K562 (cell line): Measurements from ENCODE around the gene S100A8. TPM values are rescaled to one million over a fixed set of nuclear protein-coding genes. Genes with fewer than 3 reads are reported as not detected.

Experiments used
- CCAR2 ChIP-seq: fragments of 200-400 bp; formaldehyde crosslinking; IDR thresholded peaks from 2 replicates; pipeline ENCODE4 v1.6.1; 2017; ENCODE audit warnings: mild to moderate bottlenecking, low read depth, low read length
- CEBPB ChIP-seq: fragments of 450-650 bp; IDR thresholded peaks from 2 replicates; pipeline ENCODE4 v1.6.1; 2016; ENCODE audit warnings: missing genetic modification characterization, missing compliant biosample characterization
- E2F4 ChIP-seq: sonication (generic); formaldehyde crosslinking; IDR thresholded peaks from 2 replicates; pipeline ENCODE4 v1.8.0; 2022; ENCODE audit warnings: mild to moderate bottlenecking, low read depth, missing genetic modification reagents
- ELK3 ChIP-seq: fragments of 450-650 bp; formaldehyde crosslinking; IDR thresholded peaks from 2 replicates; pipeline ENCODE4 v1.4.0; 2020; ENCODE audit warnings: mild to moderate bottlenecking
- ETV5 ChIP-seq: sonication (generic); formaldehyde crosslinking; IDR thresholded peaks from 2 replicates; pipeline ENCODE4 v1.4.0; 2020; ENCODE audit warnings: low read depth, mild to moderate bottlenecking, missing genetic modification reagents
- HMBOX1 ChIP-seq: sonication (generic); IDR thresholded peaks from 2 replicates; pipeline ENCODE4 v1.6.1; 2016
- PREB ChIP-seq: sonication (generic); formaldehyde crosslinking; IDR thresholded peaks from 2 replicates; pipeline ENCODE4 v1.8.1; 2023; ENCODE audit warnings: mild to moderate bottlenecking, missing genetic modification reagents
- SIRT6 ChIP-seq: IDR thresholded peaks from one replicate; pipeline ENCODE4 v1.6.1; 2012; ENCODE audit warnings: low read depth, mild to moderate bottlenecking, control low read depth, inconsistent platforms, low read length, moderate library complexity
- TARDBP ChIP-seq: fragments of 450-650 bp; IDR thresholded peaks from 2 replicates; pipeline ENCODE4 v1.6.1; 2016
- TCF15 ChIP-seq: fragments of 250-450 bp; sonication (Bioruptor Pico); IDR thresholded peaks from 2 replicates; pipeline ENCODE4 v1.8.0; 2022; ENCODE audit warnings: moderate library complexity, mild to moderate bottlenecking, inconsistent platforms
- THRB ChIP-seq: fragments of 450-650 bp; formaldehyde crosslinking; conservative IDR thresholded peaks from 2 replicates; pipeline ENCODE4 v1.4.0; 2022; ENCODE audit warnings: mild to moderate bottlenecking, missing genetic modification characterization
- ZBTB11 ChIP-seq, 3 experiments: fragments of 200-800 bp in 1 of 3; fragments of 250-450 bp in 1 of 3; fragments of 450-650 bp in 1 of 3; sonication (Bioruptor Pico) in 1 of 3; sonication (Bioruptor generic) in 1 of 3; formaldehyde crosslinking in 1 of 3; IDR thresholded peaks; 2 replicates each; pipeline versions ENCODE4 v1.6.1 to v1.8.0; 2016 to 2022; ENCODE audit warnings: mild to moderate bottlenecking in 2 of 3, missing genetic modification characterization in 2 of 3, missing compliant biosample characterization in 1 of 3, moderate library complexity in 1 of 3
- ZNF212 ChIP-seq: fragments of 450-650 bp; formaldehyde crosslinking; IDR thresholded peaks from 2 replicates; pipeline ENCODE4 v1.4.0; 2020; ENCODE audit warnings: mild to moderate bottlenecking
- ZNF239 ChIP-seq: fragments of 250-450 bp; sonication (Bioruptor Pico); IDR thresholded peaks from 2 replicates; pipeline ENCODE4 v1.4.0; 2020; ENCODE audit warnings: mild to moderate bottlenecking
- ZNF347 ChIP-seq: fragments of 450-650 bp; formaldehyde crosslinking; IDR thresholded peaks from 2 replicates; pipeline ENCODE4 v1.4.0; 2020; ENCODE audit warnings: low read depth, mild to moderate bottlenecking, moderate library complexity
- ZNF76 ChIP-seq: fragments of 250-450 bp; sonication (Bioruptor Pico); IDR thresholded peaks from 2 replicates; pipeline ENCODE4 v1.4.0; 2020; ENCODE audit warnings: mild to moderate bottlenecking, moderate library complexity, borderline replicate concordance
- ZNF77 ChIP-seq: fragments of 250-450 bp; sonication (Bioruptor Pico); IDR thresholded peaks from 2 replicates; pipeline ENCODE4 v1.5.0; 2020
- polyA plus RNA-seq, 8 experiments: library from polyadenylated mRNA; depleted of rRNA in 4 of 8; stranded (reverse) in 5 of 8; unstranded in 3 of 8; fragments of >200 nt; fragmentation: Nextera tagmentation in 2 of 8; fragmentation: Illumina TruSeq in 1 of 8; extraction: Ambion mirVana in 2 of 8; extraction: Trizol in 1 of 8; gene quantifications; 2 replicates each; pipeline versions ENCODE4 v1.2.1 to v1.2.3, GENCODE V29; 2011 to 2014; ENCODE audit warnings: inconsistent platforms in 1 of 8, missing spikeins in 1 of 8
- total RNA-seq, 7 experiments: library from RNA; depleted of rRNA in 6 of 7; stranded (reverse); fragments of >200 nt in 6 of 7; fragmentation: Illumina TruSeq in 2 of 7; extraction: Trizol in 2 of 7; gene quantifications; 2 replicates each; pipeline versions ENCODE4 v1.2.1 to v1.2.3, GENCODE V29; 2011 to 2021; ENCODE audit warnings: low replicate concordance in 1 of 7

The S100A8 gene
- total and polyA plus RNA-seq, 9 of the 15 experiments (the other 6 are each of a cell fraction or from before 2014, with no cell fraction given), result 0.15 to 0.60 TPM; not detected in 7

- no peak for TF ChIP-seq HMBOX1
- TF ChIP-seq ZNF212, result no peak
- TF ChIP-seq CEBPB (tag), result peak; percentile 56
- TF ChIP-seq THRB (CRISPR knock-in tag), result peak; percentile 89; the same call in 1 of the 2 replicates
- TF ChIP-seq ZNF77 (CRISPR knock-in tag), result no peak
- no peak for TF ChIP-seq ZNF347 (CRISPR knock-in tag)
- peak in 1 of 3 experiments; percentile 91; a peak in 2 of 6 replicates for TF ChIP-seq ZBTB11 (CRISPR knock-in tag; IDR thresholded peaks at IDR 0.05)
- TF ChIP-seq ZNF239 (CRISPR knock-in tag), result peak; percentile 78
- no peak for TF ChIP-seq PREB (CRISPR knock-in tag)
- TF ChIP-seq SIRT6, result no peak
- no peak for TF ChIP-seq CCAR2
- no peak for TF ChIP-seq TCF15 (CRISPR knock-in tag)
- peak; percentile 85 for TF ChIP-seq ETV5 (CRISPR knock-in tag)
- TF ChIP-seq ELK3 (CRISPR knock-in tag), result no peak
- TF ChIP-seq TARDBP, result peak; percentile 99
- peak; percentile 90; the same call in 1 of the 2 replicates for TF ChIP-seq ZNF76
- no peak for TF ChIP-seq E2F4 (CRISPR knock-in tag)
Observed at GRCh38 chr1:153343811-153344717, 46.8 kb downstream of the S100A8 start (continued).
